Measurements from ENCODE around the gene MACROD2.
"Not testable (repeated sequence)": the region's sequence is repeated elsewhere in the genome, so short reads cannot be mapped to it uniquely, and the experiment has no call there.

The MACROD2 gene

GRCh38 chr20:14889496-14890255, 894.4 kb downstream of the MACROD2 start:
- DNase-seq (ENCODE audit: low spot score) (no peak), FAIRE-seq (no peak)

DNA sequence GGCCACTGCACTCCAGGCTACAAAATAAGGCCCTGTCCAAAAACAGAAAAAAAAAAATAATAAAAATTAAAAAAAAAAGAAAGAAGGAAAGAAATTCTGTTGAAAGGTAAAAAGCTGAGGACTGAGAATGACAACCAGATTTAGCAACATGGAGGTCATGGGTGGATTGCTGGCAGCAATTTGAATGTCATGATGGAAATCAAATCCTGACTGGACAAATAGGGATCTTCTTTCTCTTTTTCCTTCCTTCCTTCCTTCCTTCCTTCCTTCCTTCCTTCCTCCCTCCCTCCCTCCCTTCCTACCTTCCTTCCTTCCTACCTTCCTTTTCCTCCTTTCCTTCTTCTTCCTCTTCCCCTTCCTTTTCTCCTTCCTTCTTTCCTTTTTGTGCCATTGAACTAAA, 895.4 kb downstream of the MACROD2 start:
- FAIRE-seq (no peak), DNase-seq (ENCODE audit: low spot score) (no peak)

GRCh38 chr20:14892782-14893181, 897.5 kb downstream of the MACROD2 start:
- FAIRE-seq (no peak), DNase-seq (ENCODE audit: low spot score) (no peak)

GRCh38 chr20:14896569-14896968, 901.3 kb downstream of the MACROD2 start:
- DNase-seq (ENCODE audit: low spot score) (no peak), FAIRE-seq (no peak)

- DNase-seq (ENCODE audit: low spot score) (no peak), FAIRE-seq (no peak)
Observed at GRCh38 chr20:14897608-14898007, 902.3 kb downstream of the MACROD2 start.

- FAIRE-seq: no peak
- DNase-seq (ENCODE audit: low spot score): no peak
Observed at GRCh38 chr20:14902432-14903089, 907.2 kb downstream of the MACROD2 start.

GRCh38 chr20:14906908-14907434, 911.7 kb downstream of the MACROD2 start:
- no peak for DNase-seq (ENCODE audit: low spot score)
- no peak for FAIRE-seq

GRCh38 chr20:14910126-14910525, 914.8 kb downstream of the MACROD2 start:
- DNase-seq (ENCODE audit: low spot score) (no peak), FAIRE-seq (no peak)

- no peak for DNase-seq (ENCODE audit: low spot score)
- FAIRE-seq: no peak
Observed at GRCh38 chr20:14913896-14914620, 918.7 kb downstream of the MACROD2 start.

DNA sequence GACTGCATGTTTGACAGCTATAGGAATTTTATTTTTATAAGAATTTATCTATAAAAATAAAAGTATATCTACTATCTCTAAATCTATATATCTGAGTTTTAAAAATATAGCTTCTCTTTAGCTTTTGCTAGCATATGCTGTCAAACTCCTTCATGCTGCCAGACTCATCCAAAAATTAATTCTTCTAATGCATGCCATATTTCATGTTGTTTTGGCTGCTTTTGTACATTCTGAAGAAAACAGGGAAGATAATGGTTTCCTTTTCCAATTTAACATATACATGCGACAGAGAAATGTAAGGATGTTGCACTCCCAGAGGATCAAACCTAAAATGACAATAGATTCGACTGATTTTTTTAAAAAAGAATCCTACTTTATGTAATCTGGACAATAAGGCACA, 919.3 kb downstream of the MACROD2 start:
- DNase-seq (ENCODE audit: low spot score) (no peak), FAIRE-seq (no peak)

DNA sequence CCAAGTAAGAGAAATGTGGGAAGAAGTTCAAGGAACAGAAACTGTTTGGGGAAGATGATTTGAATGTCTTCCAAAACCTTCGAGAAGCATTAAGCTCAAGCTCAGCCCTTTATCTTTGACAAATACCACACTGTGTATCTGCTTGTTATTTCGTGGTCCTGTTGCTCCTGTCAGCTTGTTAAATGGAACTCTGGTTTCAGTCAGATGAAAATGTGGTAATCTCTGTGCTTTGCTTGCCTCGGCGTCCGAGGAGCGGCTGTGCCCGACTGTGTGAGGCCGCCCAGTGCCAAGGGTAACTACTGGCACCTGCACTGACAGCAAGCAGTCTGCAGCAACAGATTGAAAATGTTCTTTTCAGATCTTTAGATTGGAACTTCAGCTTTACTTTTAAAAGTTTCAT, 920.0 kb downstream of the MACROD2 start:
- DNase-seq (ENCODE audit: low spot score) (no peak), FAIRE-seq (no peak)

- no peak for DNase-seq (ENCODE audit: low spot score)
- no peak for FAIRE-seq
Observed at GRCh38 chr20:14916360-14916920, 921.1 kb downstream of the MACROD2 start.

- no peak for DNase-seq (ENCODE audit: low spot score)
- FAIRE-seq: no peak
Observed at GRCh38 chr20:14918281-14918680, 923.0 kb downstream of the MACROD2 start.

GRCh38 chr20:14918976-14919375, 923.7 kb downstream of the MACROD2 start:
- no peak for DNase-seq (ENCODE audit: low spot score)
- FAIRE-seq: no peak

DNA sequence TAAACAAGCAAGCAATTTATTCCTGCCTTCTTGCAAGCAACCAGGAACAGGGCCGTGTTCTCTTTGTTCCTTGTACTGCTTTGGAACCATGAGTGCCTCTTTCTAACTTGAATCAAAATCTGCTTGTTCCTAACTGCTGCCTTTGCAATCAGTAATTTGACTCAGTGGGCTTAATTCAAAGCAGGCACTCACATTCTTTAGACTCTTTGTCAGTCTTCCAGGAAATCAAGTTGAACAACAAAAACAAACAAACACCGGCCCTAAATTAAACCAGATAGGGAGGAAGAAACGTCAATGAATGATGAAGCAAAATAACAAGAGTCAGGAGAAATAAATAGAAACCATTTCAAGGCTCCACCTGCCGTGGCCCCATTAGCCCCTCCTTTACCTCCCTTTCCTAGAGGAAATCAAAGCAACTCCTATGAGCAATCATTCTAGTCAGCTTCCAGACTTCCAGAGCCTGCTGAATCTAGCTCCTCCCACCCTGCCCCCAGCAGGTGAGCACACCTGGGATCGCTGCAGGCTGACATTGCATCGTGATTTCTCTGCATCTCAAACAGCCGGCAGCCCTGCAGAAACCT, 924.3 kb downstream of the MACROD2 start:
- FAIRE-seq (no peak), DNase-seq (ENCODE audit: low spot score) (no peak)

DNA sequence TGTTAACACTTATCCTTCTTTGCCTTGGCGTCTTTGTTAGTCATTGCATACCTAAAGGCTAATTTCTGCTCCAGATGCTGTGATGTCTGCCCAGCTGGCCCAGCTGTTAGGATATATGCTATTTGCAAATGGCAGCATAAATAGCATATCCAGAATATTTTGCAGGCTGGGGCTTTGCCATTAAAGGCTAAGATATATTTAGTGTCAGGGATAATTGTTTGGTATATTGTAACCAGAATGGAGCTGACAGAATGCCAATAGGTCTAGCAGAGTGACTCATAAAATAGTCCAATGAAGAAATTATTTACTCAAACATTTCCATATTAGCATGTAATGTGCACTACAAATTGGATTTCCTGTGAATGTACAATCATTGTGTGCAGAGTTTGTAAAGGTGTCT, 926.2 kb downstream of the MACROD2 start:
- no peak for FAIRE-seq
- no peak for DNase-seq (ENCODE audit: low spot score)

GRCh38 chr20:14922503-14923267, 927.4 kb downstream of the MACROD2 start:
- DNase-seq (ENCODE audit: low spot score) (no peak), FAIRE-seq (no peak)

GRCh38 chr20:14924433-14924832, 929.1 kb downstream of the MACROD2 start:
- FAIRE-seq: no peak
- no peak for DNase-seq (ENCODE audit: low spot score)

GRCh38 chr20:14925300-14925699, 930.0 kb downstream of the MACROD2 start:
- DNase-seq (ENCODE audit: low spot score): no peak
- no peak for FAIRE-seq

DNA sequence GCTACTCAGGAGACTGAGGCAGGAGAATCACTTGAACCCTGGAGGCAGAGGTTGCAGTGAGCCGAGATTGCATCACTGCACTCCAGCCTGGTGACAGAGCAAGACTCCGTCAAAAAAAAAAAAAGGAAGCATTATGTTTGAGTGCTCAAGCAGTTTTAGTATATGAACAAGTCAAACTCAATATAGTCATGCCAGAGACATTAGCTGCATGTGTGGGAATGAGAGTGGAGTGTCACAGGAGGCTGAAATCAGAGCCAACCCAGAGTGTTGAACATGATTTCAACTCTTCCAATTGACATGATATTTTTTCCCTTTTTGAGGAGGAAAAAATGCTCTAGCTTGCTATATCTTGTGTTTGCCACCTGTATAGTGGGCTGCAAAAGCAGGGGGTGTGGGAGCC, 931.1 kb downstream of the MACROD2 start:
- DNase-seq (ENCODE audit: low spot score); FAIRE-seq: not testable (repeated sequence)

GRCh38 chr20:14928083-14928482, 932.8 kb downstream of the MACROD2 start:
- peak; percentile 25 for DNase-seq (ENCODE audit: low spot score)
- no peak for FAIRE-seq
